HEK293T (cell line): ENCODE results near the gene EML6.

Experiments used
- BHLHE40 ChIP-seq: fragments of 450-650 bp; IDR thresholded peaks from 2 replicates; pipeline ENCODE4 v1.6.1; 2016; ENCODE audit warnings: mild to moderate bottlenecking, moderate library complexity, borderline replicate concordance
- FOXA1 ChIP-seq: fragments of 450-650 bp; IDR thresholded peaks from 2 replicates; pipeline ENCODE4 v1.6.1; 2016; ENCODE audit warnings: mild to moderate bottlenecking
- FOXM1 ChIP-seq: fragments of 450-650 bp; IDR thresholded peaks from 2 replicates; pipeline ENCODE4 v1.6.1; 2017; ENCODE audit warnings: mild to moderate bottlenecking, borderline replicate concordance
- SP1 ChIP-seq: fragments of 450-650 bp; IDR thresholded peaks from 2 replicates; pipeline ENCODE4 v1.6.1; 2017
- SUZ12 ChIP-seq: fragments of 450-650 bp; IDR thresholded peaks from 2 replicates; pipeline ENCODE4 v1.6.1; 2016; ENCODE audit warnings: mild to moderate bottlenecking
- TARDBP ChIP-seq: fragments of 450-650 bp; IDR thresholded peaks from 2 replicates; pipeline ENCODE4 v1.6.1; 2016

DNA sequence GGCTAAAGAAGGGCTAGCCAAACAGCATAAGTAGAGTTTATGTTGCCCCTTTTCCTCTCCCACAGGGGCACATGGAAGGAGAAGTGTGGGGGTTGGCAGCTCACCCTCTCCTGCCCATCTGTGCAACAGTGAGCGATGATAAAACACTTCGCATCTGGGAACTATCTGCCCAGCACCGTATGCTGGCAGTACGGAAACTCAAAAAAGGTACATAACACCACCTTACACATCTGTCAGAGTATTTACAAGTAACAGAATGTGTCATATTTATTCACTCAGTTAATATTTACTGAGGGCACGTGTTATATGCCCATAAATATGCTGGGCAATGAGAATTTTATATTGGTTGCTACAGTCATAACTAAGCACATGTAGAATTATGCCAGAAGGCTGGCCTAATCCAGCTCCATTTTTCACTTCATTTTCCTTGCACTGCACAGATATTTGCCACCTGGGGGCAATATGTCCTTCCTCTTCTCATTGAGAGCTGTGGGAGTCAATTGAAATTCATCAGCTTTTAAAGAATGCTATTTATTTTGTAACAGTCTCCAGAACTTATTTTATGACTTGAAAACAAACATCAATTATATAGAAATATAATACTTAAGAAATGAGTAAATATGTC, 176.2 kb downstream of the EML6 start:
- TF ChIP-seq SUZ12 (no peak), FOXM1 (no peak), BHLHE40 (no peak), FOXA1 (no peak), TARDBP (no peak), SP1 (no peak)
